NCI-H187 (cell line): ENCODE results near the gene SLC25A17.
A peak's percentile ranks its signal among the peaks of the same experiment; 100 is the strongest.
"Not testable (repeated sequence)": the region's sequence is repeated elsewhere in the genome, so short reads cannot be mapped to it uniquely, and the experiment has no call there.

ENCODE experiments used
- DNase-seq, 2 experiments: peaks; one replicate each; lab custom pipeline; 2025; lab: John Stamatoyannopoulos, UW

SLC25A17 gene

GRCh38 chr22:40753114-40753513 is 66.0 kb downstream of the SLC25A17 start:
- DNase-seq, result no peak

GRCh38 chr22:40751250-40751649 is 67.9 kb downstream of the SLC25A17 start:
- DNase-seq, result no peak

GRCh38 chr22:40749829-40750228 is 69.3 kb downstream of the SLC25A17 start:
- no peak for DNase-seq

- no peak for DNase-seq
Measured at GRCh38 chr22:40748388-40749355, 70.5 kb downstream of the SLC25A17 start.

- no peak for DNase-seq
Measured at GRCh38 chr22:40747361-40747760, 71.8 kb downstream of the SLC25A17 start.

GRCh38 chr22:40746428-40747220 is 72.5 kb downstream of the SLC25A17 start:
- DNase-seq, result no peak

- no peak for DNase-seq
Measured at GRCh38 chr22:40743768-40744167, 75.4 kb downstream of the SLC25A17 start.

GRCh38 chr22:40741116-40741515 is 78.0 kb downstream of the SLC25A17 start:
- DNase-seq, result no peak

- DNase-seq, result no peak
Measured at GRCh38 chr22:40739721-40740120, 79.4 kb downstream of the SLC25A17 start.

- no peak for DNase-seq
Measured at GRCh38 chr22:40733919-40734318, 85.2 kb downstream of the SLC25A17 start.

- no peak for DNase-seq
Measured at GRCh38 chr22:40732999-40733292, 86.2 kb downstream of the SLC25A17 start.

GRCh38 chr22:40729284-40729683 is 89.9 kb downstream of the SLC25A17 start:
- no peak for DNase-seq

- peak; percentile 48 to 64 for DNase-seq
Measured at GRCh38 chr22:40728731-40729189, 90.4 kb downstream of the SLC25A17 start.

- DNase-seq, result no peak
Measured at GRCh38 chr22:40727964-40728615, 91.1 kb downstream of the SLC25A17 start.

GRCh38 chr22:40727070-40727963 is 91.8 kb downstream of the SLC25A17 start:
- DNase-seq, result no peak

- no peak for DNase-seq
Measured at GRCh38 chr22:40726514-40726913, 92.6 kb downstream of the SLC25A17 start.

- DNase-seq, result no peak
Measured at GRCh38 chr22:40723396-40723933, 95.7 kb downstream of the SLC25A17 start.

GRCh38 chr22:40721266-40721665 is 97.9 kb downstream of the SLC25A17 start:
- DNase-seq, result no peak

- no peak for DNase-seq
Measured at GRCh38 chr22:40720538-40721256, 98.4 kb downstream of the SLC25A17 start.

- not testable (repeated sequence) for DNase-seq
Measured at GRCh38 chr22:40720156-40720537, 99.0 kb downstream of the SLC25A17 start.
